NCI-H460 (cell line): ENCODE results near the gene HNRNPU. TPM values are rescaled to one million over a fixed set of nuclear protein-coding genes. Genes with fewer than 3 reads are reported as not detected.
A peak's percentile ranks its signal among the peaks of the same experiment; 100 is the strongest.

Experiments
- DNase-seq: peaks from one replicate; pipeline ENCODE4 v3.0.0-alpha.2; 2016; ENCODE audit warnings: low read depth; ENCODE audit errors: extremely low read depth
- polyA plus RNA-seq: library from polyadenylated mRNA; depleted of rRNA; stranded (reverse); fragments of >200 nt; gene quantifications from 2 replicates; pipeline ENCODE4 v1.2.3, GENCODE V29; 2014; cell fraction: nucleus; rRNA removed
- total RNA-seq: library from RNA; depleted of rRNA; stranded (reverse); fragments of >200 nt; shearing (Covaris generic); gene quantifications from 2 replicates; pipeline ENCODE4 v1.2.3, GENCODE V29; 2014; rRNA removed

The HNRNPU gene
- total RNA-seq, result 447 and 511 TPM in 2 replicates
- 361 and 504 TPM in 2 replicates for polyA plus RNA-seq

DNA sequence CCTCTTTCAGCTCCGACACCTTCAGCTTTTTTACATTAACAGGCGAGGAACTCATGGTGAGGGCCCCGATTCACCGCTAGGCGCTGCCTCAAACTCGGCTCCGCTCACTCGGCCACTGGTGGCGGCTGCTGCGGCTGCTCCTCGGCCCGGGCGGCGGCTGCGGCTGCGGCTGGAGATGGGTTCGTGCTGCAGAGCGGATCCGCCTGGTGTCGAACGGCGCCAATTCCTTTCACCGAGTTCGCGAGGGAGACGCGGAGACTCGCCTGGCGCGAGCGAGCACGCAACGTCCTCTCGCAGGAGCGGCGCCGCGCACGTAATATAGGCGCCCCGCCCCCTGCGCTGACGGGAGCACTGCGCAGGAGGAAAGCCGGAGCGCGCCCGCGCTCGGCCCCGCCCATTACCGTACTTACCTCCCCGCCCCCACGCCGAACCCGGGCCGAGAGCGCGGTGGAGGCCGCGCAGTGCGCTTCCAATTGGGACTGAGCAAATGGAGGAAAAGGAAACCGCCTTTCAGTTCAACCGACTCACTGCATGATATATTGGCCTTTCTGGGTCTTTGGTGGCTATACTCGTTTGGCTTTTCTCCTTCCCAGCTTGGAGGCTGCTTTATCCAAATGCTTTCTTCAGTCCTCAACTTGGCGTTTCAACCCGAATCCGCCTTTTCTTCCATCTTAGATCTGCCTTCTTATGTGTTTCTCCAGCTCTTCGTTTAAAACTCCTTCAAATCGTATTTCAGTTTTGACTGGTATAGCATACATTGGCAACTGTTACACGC, at the start of gene HNRNPU:
Gene HNRNPU (minus strand): TSS at position 291 of the 775 bp plus-strand sequence. CDS start 236 bp downstream, at position 55.
- peak; percentile 98 for DNase-seq

DNA sequence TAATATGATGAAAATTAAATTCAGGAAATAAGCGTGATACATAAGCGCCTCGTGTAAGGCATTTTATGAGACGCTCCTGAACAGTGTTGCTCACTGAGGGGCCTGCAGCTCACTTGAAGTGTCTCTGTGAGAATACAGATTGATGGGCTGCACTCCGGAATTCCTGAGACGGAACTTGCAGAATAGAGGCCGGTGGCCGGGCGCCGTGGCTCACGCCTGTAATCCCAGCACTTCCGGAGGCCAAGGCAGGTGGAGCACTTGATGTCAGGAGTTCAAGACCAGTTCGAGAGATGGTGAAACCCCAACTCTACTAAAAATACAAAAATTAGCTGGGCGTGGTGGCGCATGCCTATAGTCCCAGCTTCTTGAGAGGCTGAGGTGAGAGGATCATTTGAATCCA, 49.5 kb upstream of the HNRNPU start:
- no peak for DNase-seq

DNA sequence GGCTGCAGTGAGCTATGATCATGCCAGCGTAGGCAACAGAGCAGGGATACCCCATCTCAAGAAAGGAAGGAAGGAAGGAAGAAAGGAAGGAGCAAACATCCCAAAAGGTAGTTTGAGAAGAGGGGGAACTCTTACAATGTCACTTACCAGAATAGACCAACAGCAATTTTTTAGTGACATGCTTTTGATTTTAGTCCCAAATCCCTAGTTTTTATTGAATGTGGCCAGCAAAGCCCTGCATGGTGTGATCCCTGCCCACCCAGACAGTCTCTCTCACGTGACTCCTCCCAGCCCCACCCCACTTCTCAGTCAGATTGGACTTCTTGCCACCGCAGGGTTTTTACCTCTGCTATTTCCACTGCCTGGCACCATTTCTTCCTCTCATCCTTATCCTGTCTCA, 39.8 kb upstream of the HNRNPU start:
- DNase-seq, result no peak

DNA sequence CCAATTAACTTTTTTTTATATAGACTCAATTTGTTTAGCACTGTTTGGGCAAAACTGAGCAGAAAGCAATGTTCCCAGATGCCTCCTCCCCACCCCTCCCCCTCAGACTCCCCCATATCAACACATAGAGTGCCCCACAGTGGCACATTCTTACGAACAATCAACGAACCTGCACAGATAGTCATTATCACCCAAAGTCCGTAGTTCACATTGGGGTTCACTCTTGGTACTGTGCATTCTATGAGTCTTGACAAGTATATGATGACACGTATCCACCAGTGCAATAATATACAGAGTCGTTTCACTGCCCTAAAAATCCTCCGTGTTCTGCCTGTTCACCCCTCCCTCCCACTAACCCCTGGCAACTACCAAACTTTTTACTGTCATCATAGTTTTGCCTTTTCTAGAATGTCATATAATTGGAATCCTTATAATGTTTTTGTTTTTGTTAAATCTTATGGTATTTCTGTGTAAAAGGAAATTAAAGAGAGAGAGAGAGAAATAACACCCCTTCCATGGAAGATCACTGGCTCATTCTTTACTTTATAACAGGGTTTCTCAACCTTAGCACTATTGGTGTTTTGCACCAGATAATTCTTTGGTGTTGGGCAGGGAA, 37.2 kb upstream of the HNRNPU start:
- DNase-seq, result no peak

DNA sequence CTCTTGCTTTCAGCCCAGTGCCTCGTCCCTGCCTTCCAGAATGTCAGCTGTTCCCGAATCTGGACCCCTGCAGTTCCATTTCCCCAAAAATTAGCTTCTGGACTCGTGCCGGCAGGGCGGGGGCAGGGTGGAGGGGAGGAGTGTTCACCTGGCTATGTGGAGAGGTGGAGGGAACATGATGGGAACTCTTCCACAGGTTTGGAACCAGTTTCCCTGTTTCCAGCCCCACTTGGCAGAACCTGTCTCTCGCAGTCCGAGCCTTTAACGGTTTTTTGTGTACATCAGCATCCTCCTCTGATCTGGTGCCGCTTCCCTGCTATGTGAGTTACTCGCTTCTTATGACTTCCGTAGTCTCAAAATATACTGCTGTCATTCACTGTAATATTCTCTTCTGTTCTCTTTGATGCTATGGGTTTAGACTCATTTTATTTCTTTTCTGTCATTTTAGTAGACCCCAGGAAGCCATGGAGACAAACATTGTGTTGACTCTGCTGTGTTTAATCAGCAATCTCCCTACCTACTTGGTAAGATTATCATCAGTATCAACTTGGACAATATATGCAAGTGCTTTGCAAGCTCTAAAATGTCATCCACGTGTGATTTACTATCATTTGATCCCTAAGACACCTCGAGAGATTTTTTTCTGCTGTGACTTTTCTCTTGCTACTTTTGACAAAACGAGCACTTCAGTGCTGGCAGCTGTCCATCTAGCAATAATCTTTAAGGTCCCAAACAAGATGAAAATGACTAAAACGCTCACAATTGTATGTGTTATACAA, 33.3 kb upstream of the HNRNPU start:
- DNase-seq, result no peak

DNA sequence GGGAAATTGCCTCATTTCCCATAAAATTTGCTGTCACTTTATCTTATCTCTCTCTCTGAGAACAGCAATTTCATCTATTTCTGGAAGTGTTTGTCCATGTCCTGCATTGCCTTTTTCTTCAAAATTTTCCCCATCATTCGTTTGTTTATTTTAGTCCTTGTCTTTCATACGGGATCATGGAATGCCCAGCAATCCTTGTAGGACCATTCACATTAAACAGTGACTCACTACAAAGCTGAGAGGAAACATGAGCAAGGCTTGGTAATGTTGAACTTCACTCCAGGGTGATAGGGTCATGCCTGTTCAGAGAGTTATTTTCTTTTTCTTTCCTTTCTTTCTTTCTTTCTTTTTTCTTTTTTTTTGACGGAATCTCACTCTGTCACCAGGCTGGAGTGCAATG, 32.2 kb upstream of the HNRNPU start:
- no peak for DNase-seq

DNA sequence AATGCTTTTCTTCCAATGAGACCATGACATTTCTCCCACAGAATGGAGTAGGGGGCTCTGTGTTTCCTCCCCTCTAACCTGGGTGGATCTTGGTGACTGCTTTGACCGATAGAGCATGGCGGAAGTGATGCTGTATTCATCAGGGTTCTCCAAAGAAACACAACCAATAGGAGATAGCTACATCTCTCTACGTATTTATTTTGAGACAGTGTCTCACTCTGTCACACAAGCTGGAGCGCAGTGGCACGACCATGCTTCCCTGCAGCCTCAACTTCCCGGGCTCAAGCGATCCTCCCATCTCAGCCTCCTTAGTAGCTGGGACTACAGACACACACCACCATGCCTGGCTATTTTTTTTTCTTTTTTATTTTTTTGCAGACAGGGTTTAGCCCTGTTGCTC, 29.5 kb upstream of the HNRNPU start:
- DNase-seq, result no peak

DNA sequence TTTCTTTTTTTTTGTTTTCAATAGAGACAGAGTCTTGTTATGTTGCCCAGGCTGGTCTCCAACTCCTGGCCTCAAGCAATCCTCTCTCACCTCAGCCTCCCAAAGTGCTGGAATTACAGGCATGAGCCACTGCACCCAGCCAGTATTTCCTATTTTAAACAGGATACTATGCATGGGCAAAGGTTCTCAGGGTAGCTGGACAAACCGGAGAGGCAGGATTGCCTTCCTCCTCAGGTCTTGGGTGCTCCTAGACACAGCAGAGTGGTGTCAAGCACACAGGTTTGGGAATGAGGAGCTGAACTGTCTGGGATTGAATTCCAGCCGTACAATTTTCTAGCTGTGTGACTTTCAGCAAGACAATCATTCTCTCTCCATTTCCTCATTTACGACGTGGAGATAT, 22.9 kb upstream of the HNRNPU start:
- DNase-seq, result no peak

DNA sequence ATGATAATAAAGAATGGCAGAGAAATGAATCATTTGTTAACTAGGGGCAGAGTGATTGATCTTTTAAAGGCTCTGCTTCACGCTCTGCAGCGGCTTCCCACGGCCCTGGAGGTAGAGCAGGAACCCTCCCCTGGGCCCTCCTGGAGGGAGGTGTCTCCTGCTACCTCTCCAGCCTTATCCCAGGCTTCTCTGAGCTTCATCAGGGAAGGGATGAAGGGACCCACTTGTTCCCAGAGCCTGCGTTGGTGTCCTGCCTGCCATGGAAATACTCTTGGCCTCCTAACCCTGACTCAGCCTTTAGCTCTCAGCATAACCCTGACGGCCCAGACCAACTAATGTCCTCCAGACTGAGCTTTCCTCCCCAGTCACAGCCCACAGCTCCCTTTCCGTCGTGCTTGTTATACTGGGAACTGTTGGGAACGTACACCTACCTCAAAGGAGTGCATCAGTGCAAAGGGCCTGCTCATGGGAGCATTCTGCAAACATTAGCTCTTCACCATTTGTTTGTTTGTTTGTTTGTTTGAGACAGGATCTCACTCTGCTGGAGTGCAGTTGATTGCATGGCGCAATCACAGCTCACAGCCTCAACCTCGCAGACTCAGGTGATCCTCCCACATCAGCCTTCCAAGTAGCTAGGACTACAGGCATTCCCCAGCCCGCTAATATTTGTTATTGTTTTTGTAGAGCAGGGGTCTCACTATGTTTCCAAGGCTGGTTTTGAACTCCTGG, 17.4 kb upstream of the HNRNPU start:
- no peak for DNase-seq

DNA sequence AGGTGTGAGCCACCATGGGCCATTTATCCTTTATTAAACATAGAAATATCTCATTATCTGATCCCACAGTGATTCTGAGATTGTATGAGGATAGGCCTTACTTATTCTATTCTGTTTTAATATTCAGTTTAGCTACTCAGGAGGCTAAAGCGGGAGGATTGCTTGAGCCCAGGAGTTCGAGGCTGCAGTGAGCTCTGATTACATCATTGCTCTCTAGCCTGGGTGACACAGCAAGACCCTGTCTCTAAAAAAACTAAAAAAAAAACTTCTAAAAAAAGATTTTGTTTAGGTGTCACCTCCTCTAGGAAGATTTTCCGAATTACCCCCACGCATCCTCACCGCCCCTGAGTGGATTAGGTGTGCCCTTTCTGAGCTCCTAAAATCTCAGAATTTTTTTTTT, 14.3 kb upstream of the HNRNPU start:
- no peak for DNase-seq

DNA sequence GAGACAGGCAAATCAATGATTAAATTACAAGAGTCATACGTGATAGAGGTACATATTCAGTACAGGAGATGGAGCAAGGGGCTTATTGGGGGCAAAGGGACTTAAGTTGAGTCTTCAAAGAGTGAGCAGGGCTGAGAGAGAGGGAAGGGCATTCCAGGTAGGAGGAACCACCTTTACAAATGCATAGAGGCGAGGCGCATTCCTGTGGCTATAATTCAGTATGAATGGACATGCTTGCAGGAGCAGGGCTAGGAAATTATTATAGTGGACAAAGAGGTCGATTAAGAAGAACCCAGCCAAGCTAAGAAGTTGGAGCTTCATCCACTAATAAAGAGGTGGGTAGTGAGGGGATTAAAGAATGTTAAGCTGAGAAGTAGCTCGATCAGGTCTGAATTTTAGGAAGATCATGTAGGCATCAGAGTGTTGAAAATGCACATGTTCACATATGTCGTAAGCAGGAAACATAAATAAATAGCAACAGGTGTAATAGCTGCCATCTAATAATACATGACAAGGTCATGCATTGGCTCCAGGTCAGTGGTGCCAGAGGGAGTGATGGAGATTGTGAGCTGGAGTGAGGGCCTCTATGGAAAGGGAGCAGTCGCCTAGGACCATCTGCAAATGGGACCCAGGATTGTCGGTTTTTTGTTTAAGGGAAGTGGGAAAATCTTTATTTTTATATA, 12.0 kb upstream of the HNRNPU start:
- no peak for DNase-seq

DNA sequence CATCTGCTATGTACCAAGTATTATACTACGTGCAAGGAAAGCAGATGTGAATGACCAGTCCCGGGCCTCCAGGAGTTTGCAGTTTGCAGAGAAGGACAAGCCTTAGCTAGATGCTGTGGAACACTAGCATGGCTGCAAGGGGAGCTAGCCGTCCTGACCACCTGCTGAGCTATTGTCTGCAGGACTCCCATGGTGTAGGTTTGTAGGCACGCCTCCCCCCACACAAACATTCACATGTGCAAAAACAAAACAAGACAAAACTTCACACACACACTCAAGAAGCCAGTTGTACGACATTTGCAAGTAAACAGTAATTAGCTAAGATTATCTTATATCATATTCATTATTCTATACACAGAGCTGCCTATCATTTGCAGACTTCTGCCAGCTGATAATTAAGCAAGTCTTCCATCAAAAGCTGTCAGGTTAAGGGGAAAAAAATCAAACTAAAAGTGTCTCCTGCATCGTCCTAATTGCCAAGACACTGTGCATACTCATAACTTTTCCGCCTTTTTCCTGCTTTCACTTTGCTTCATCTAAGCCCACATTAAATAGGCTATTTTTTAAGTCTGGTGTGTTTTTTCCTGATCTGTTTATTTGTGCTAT, 10.7 kb upstream of the HNRNPU start:
- DNase-seq, result no peak

DNA sequence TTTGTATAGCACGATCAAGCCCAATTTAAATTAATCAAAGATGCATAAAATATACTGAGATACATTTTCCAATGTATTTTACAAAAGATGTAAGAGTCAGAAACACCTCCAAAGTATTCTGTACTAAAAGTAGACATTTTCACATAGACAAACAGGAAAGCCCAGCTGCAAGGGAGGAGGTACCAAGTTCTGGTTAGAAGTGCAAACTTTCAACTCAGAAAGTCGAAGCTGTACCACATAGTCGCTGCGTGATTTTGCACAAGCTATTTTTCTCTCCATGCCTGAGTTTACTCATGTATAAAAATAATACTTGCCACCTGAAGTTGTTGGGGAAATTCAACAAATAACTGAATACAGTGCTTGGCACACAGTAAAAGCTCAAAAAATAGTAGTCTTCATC, 5.6 kb upstream of the HNRNPU start:
- DNase-seq, result no peak

DNA sequence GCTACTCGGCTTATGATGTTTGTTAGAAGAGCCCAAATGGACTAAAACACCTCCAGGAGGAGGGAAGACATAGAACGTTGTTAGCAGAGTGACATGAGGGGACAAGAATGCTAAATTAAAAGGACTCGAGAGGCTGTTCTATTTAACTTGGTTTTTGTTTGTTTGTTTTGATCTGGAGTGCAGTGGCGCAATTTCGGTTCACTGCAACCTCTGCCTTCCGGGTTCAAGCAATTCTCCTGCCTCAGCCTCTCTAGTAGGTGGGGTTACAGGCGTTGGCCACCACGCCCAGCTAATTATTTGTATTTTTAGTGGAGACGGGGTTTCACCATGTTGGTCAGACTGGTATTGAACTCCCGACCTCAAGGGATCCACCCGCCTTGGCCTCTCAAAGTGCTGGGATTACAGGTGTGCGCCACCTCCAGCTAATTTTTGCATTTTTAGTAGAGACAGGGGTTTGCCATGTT, 5.1 kb upstream of the HNRNPU start:
- no peak for DNase-seq

DNA sequence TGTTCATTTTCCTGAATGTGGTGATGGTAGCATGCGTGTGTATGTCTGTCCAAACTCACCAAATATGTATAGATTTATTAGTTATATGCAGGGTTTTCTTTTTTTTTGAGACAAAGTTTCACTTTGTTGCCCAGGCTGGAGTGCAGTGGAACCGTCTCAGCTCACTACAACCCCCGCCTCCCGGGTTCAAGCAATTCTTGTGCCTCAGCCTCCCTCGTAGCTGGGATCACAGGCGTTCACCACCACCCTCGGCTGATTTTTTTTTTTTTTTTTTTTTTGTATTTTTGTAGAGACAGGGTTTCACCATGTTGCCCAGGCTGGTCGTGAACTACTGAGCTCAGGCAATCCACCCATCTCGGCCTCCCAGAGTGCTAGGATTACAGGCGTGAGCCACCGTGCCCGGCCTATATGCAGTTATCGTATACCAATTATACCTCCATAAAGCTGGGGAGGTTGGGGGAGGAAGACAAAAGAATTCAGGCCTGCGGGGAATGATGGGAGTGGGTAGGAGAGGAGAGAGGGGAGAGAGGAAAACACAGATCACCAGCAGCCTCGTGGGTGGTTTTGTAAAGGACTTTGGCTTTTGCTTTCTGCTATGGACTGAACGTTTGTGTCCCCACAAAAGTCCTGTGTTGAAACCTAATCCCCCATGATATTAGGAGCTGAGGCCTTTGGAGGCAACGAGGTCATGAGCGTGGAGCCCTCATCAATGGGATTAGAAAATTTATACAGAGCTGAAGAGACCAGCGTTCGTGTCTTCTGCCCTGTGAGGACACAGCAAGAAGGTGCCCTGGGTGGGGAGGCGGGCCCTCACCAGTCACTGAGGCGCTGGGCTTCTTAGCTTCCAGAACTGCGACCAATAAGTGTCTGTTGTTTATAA, 4.4 kb upstream of the HNRNPU start:
- no peak for DNase-seq

DNA sequence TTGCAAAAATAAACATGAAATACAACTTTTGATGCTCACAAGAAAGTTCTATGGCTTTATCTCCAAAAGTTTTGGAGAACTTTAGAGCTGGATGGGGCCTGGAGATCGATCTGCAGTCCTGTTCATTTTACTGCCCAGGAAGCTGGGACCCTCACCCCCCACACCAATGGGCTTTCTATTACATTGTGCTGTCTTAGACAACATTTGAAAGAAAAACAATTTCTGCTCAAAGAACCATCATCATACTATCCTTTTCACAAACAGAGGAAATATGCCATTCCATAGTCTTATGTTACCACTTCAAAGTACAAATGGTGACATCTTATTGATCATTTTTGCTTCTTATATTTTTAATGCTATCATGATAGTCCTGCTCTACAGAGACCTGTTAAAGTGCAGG, 2.0 kb upstream of the HNRNPU start:
- no peak for DNase-seq

DNA sequence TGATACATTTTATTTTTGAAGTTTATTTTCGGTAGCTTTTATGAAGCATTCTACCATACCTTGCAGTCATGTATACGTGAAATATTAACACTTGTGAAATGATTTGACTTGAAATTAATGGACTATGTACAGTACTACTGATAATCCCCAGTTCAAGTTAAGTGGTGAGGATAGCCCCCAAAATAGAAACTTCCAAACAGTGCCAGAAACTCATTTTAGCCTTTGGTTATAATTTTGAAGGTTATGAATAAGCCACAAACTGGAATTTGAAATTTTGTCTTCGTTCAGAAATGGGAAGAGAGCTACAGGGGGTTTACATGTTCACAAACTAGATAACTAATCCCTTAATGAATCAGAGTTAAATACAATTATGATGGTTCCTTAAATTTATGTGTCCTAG, 1.5 kb upstream of the HNRNPU start:
- no peak for DNase-seq

DNA sequence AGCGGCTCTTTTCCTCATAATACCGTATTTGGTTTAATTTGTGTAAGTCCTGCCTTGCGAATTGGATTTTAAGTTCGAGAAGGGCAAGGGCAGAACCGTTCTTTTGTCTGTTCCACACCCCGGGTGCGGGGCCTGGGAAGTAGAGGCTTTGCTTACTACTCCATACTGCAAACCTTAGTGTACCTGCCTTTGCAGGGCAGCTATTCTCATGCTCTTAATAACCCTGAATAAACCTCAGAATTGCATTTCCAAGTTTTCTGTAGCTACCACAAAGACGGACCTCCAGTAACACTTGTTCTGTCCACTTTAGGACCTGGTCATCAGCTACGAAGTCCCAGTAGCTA, 657 bp upstream of the HNRNPU start:
- peak; percentile 45 for DNase-seq
